Measurements from ENCODE around the gene SV2C.

GRCh38 chr5:76050134-76050533, 33.0 kb upstream of the SV2C start:
- TF ChIP-seq CTCF (IDR thresholded peaks at IDR 0.05; ENCODE audit: low read depth, low read length) (no peak), EZH2phosphoT487 (IDR thresholded peaks at IDR 0.05; ENCODE audit: low read depth) (no peak)
